Mucosa of gallbladder (tissue), 1 donor: ENCODE results near the gene METTL24. TPM values are rescaled to one million over a fixed set of nuclear protein-coding genes. Genes with fewer than 3 reads are reported as not detected.
"Not testable (repeated sequence)": the region's sequence is repeated elsewhere in the genome, so short reads cannot be mapped to it uniquely, and the experiment has no call there.

Experiments used
- DNase-seq: peaks from one replicate; pipeline ENCODE4 v3.0.0-alpha.2; 2020; ENCODE audit warnings: low spot score
- total RNA-seq: library from RNA; stranded (reverse); gene quantifications from one replicate; pipeline ENCODE4 v1.2.1, GENCODE V29; 2021
- donor health status: DM: no; HTN: no; CAD: no.

METTL24 gene
- total RNA-seq, 1 donor from 2014 or later, result 15.7 TPM

- DNase-seq, result no peak
Observed at GRCh38 chr6:110315207-110315868, 42.8 kb downstream of the METTL24 start.

- DNase-seq, result no peak
Observed at GRCh38 chr6:110310861-110311446, 47.2 kb downstream of the METTL24 start.

DNA sequence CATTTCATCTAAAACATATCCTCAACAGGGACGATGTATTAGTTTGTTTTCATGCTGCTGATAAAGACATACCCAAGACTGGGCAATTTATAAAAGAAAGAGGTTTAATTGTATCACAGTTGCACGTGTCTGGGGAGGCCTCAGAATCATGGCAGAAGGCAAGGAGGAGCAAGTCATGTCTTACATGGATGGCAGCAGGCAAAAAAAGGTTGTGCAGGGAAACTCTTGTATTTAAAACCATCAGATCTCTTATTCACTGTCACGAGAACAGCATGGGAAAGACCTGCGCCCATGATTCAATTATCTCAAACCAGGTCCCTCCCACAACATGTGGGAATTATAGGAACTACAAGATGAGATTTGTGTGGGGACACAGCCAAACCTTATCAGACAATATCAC lies 48.7 kb downstream of the METTL24 start:
- DNase-seq, result not testable (repeated sequence)

- no peak for DNase-seq
Observed at GRCh38 chr6:110307368-110307767, 50.8 kb downstream of the METTL24 start.

GRCh38 chr6:110305832-110306231 lies 52.3 kb downstream of the METTL24 start:
- not testable (repeated sequence) for DNase-seq

- not testable (repeated sequence) for DNase-seq
Observed at GRCh38 chr6:110303692-110304091, 54.5 kb downstream of the METTL24 start.

- DNase-seq, result no peak
Observed at GRCh38 chr6:110298916-110299315, 59.2 kb downstream of the METTL24 start.

GRCh38 chr6:110298411-110298810 lies 59.7 kb downstream of the METTL24 start:
- no peak for DNase-seq

DNA sequence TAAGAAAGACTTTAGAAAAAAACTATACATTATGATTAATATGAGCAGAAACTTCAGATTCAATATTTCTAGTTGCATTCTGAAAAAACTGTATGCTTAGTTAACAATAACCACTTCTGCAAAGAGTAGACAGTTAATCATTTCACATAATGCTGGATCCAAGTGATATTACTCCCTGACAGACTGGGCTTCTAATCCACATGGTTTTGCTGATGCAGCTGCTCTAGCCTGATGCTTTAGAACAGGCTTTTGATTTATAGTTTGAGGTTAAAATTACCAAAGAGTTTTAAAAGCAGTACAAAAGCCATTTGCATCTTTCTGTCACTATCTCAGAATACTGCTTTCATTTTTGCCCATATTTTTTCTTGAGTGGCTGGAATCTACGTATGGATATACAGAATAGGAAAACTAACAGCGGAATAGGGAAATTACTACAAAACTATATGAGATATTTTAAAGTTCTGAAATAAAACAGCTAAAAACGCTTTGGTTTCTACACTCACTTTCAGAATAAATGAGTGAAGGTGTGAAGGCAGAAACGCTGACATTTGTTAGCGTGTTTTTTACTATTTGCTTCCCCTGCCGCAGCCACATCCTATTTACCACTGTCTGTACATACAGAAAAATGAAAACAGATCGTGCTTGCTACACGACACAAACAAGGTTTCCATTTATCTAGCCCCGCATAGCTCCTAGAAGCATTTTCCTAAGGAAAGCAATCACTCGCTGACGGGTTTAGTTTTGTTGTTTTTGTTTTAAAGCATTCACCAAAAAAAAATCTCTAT lies 61.7 kb downstream of the METTL24 start:
- DNase-seq, result no peak

DNA sequence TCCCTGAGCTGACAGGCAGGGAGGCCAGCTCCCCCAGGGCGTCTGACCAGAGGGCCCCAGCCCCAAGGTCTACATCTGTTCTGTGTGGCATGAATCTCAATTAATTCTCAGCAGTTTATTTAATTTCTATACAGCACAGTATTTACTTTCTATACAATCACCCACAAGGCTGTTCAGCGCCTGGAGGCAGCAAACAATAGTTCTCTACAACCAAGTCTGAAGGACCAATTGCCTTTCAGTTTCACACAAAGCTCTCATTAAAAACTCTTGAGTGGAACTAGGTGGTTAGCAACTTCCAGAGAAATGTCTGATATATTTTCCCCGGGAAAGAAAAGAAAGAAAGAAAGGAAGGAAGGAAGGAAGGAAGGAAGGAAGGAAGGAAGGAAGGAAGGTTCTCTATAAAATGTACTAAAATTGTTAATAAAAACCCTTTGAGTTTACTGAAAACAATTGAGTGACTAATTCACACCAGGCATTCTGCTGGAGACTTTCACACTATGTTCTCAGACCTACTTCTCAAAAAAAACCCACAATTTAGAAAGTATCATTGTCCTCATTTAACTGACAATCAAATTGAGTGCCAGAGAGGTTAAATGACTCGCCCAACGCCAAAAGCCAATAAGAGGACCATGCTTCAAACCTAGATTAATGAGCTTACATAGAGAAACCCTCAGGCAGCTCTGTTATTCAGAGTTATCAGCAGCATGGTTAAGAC lies 62.5 kb downstream of the METTL24 start:
- no peak for DNase-seq

GRCh38 chr6:110287462-110288341 lies 70.4 kb downstream of the METTL24 start:
- peak; percentile 50 for DNase-seq

- DNase-seq, result peak; percentile 14
Observed at GRCh38 chr6:110285306-110286060, 72.7 kb downstream of the METTL24 start.

- DNase-seq, result no peak
Observed at GRCh38 chr6:110284855-110285254, 73.3 kb downstream of the METTL24 start.

DNA sequence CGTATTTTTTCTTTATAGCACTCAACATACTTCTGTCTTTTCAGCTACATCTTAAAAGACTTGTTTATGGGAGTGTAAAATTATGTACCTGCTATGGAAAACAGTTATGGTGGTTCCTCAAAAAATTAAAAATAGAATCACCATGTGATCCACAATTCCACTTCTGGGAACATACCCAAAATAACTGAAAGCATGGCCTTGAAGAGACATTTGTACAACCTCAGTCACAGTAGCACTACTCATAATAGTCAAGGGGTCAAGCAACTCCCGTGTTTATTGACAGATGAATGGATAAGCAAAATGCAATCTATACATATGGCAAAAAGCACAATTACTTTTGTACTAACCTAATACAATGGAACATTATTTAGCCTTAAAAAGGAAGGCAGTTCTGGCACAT lies 74.5 kb downstream of the METTL24 start:
- no peak for DNase-seq

DNA sequence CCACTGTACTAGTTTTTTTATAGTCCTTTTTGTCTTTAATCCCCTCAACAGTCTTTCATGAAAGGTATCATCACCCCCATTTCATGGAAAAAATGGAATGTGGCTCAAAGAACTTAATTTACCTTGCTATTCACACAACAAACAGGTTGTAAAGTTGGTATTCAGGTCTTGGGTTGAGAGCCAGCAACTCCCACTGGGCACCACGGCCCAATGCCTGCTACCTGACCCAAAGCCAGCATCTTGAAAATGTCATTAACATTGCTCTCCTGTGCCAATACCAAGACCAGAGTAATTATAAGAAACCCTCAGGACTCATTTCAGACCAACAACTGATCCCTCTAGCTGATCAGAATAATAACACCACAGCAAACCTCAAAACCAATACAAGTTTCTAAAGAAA lies 75.7 kb downstream of the METTL24 start:
- DNase-seq, result no peak

DNA sequence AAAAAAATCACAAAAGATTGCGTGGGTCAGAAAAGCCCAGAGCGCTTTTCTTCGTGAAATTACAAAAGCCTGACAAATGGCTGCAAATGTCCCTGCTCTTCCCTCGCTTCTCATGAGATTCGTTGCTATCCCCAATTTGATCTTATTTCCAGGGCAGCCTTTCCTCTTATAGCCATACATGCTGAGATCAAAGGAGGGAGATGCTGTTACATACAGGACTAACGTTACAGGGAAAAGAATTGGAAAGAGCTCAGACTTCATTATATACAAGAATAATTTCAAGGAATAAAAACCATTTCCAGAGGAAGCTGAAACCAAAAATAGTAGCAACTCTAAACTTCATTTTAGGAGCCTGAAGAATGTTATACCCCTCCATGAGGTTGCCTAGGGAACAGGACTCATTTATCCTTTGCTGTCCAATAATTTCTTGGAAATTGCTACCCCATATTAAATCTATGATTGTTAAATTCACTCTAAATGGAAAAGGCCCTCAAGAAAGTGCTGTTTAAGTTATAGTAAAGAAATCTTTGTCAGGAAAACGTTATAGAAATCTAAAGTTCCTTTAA lies 81.0 kb downstream of the METTL24 start:
- no peak for DNase-seq

DNA sequence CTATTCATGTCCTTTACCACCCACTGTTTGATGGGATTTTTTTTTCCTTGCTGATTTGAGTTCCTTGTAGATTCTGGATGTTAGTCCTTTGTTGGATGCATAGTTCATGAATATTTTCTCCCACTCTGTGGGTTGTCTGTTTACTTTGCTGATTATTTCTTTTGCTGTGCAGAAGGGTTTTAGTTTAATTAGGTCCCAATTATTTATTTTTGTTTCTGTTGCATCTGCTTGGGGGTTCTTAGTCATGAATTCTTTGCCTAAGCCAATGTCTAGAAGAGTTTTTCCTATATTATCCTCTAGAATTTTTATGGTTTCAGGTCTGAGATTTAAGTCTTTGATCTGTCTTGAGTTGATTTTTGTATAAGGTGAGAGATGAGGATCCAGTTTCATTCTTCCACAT lies 85.4 kb downstream of the METTL24 start:
- DNase-seq, result not testable (repeated sequence)

DNA sequence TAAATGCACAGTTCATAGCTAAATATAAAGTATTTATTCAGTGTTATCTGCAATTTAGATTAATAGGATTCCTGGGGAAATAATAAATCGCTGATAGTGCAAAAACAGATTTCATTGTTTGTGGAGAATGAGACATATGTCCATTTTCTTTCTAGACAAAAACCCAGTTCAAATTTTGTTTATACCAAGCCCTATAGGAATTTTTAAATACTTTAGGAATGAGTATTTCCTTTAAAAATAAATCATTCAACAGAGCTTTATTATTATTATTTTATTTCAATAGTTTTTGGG lies 86.5 kb downstream of the METTL24 start:
- no peak for DNase-seq

GRCh38 chr6:110270165-110270564 lies 88.0 kb downstream of the METTL24 start:
- DNase-seq, result no peak

DNA sequence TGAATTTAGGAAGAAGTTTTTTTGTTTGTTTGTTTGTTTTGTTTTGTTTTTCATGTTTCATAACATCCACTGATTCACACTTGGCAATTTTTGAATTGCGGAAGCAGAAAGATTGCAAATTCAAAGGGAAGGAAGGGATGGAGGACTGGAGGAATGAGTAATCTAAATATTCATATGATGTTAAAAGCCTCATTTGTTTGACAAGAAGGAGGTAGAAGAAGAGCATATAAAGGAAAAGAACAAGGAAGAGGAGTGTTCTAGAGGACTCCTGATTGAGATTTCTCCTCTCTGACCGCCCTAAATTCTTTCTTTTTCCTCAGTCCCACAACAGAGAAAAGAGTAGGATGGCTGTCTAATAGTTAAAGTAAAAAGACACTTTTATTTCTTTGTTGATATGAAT lies 88.5 kb downstream of the METTL24 start:
- DNase-seq, result no peak
